IMR-90 (cell line): ENCODE measurements around the gene ZSCAN31. TPM values are rescaled to one million over a fixed set of nuclear protein-coding genes. Genes with fewer than 3 reads are reported as not detected.
A peak's percentile ranks its signal among the peaks of the same experiment; 100 is the strongest.

Source experiments
- ATAC-seq: fragments of 200-7000 bp; cut with Tn5 transposase; 2 replicates; pipeline ENCODE4 v1.9.1; 2020; ENCODE audit warnings: low read depth, mild to moderate bottlenecking, moderate library complexity
- BruUV-seq: library from RNA; stranded (reverse); fragments of 400-500 nt; replicated peaks from 2 replicates; lab custom pipeline; 2021; lab: Mats Ljungman, UMichigan
- CTCF ChIA-PET: fragments of 300-600 bp; formaldehyde crosslinking; extraction: SDS; loops from one replicate; lab custom pipeline; 2021; ENCODE audit warnings: antibody characterized with exemption; lab: Yijun Ruan, JAX
- POLR2A ChIA-PET: fragments of 300-600 bp; sonication (Branson Sonifier 250); formaldehyde crosslinking; loops from one replicate; lab custom pipeline; 2022; ENCODE audit warnings: antibody characterized with exemption; ENCODE audit not compliant: unreplicated experiment; lab: Charles Lee
- DNase-seq: peaks from one replicate; pipeline ENCODE4 v3.0.0; 2013
- H2AFZ ChIP-seq: replicated peaks from 2 replicates; pipeline ENCODE3; 2013; ENCODE audit warnings: low read length, mild to moderate bottlenecking; ENCODE audit not compliant: poor library complexity
- H2AK5ac ChIP-seq: 2 replicates; pipeline ENCODE4 v1.6.1; 2013; ENCODE audit warnings: low read depth, low read length, inconsistent platforms
- H2AK9ac ChIP-seq: replicated peaks from 2 replicates; pipeline ENCODE3; 2013; ENCODE audit warnings: mild to moderate bottlenecking, low read depth, low read length, moderate library complexity; ENCODE audit not compliant: poor library complexity
- H2BK120ac ChIP-seq: 2 replicates; pipeline ENCODE4 v1.6.1; 2013; ENCODE audit warnings: low read depth, low read length, inconsistent platforms
- H2BK15ac ChIP-seq: 3 replicates; pipeline ENCODE4 v1.6.1; 2013; ENCODE audit warnings: low read depth, low read length, inconsistent platforms
- H2BK20ac ChIP-seq: 2 replicates; pipeline ENCODE4 v1.6.1; 2013; ENCODE audit warnings: low read depth, mild to moderate bottlenecking, inconsistent platforms, low read length, moderate library complexity
- H2BK5ac ChIP-seq: 2 replicates; pipeline ENCODE4 v1.6.1; 2013; ENCODE audit warnings: mild to moderate bottlenecking, low read depth, low read length, inconsistent platforms; ENCODE audit not compliant: poor library complexity, severe bottlenecking
- H3K14ac ChIP-seq: replicated peaks from 2 replicates; pipeline ENCODE4 v1.6.1; 2013; ENCODE audit warnings: low read depth, low read length, inconsistent platforms
- H3K18ac ChIP-seq: 2 replicates; pipeline ENCODE4 v1.6.1; 2013; ENCODE audit warnings: low read depth, low read length, control low read depth
- H3K23ac ChIP-seq: 2 replicates; pipeline ENCODE4 v1.6.1; 2013; ENCODE audit warnings: low read depth, low read length, inconsistent platforms
- H3K27ac ChIP-seq: 2 replicates; pipeline ENCODE4 v1.5.1; 2013; ENCODE audit warnings: mild to moderate bottlenecking, control low read depth, low read length; ENCODE audit not compliant: insufficient read depth
- H3K27me3 ChIP-seq: 2 replicates; pipeline ENCODE4 v1.6.1; 2013; ENCODE audit warnings: low read length; ENCODE audit not compliant: control insufficient read depth, insufficient read depth
- H3K36me3 ChIP-seq: 2 replicates; pipeline ENCODE4 v1.6.1; 2013; ENCODE audit warnings: low read length, mixed read lengths; ENCODE audit not compliant: control insufficient read depth, insufficient read depth
- H3K4ac ChIP-seq: 2 replicates; pipeline ENCODE4 v1.6.1; 2013; ENCODE audit warnings: low read depth, low read length, inconsistent platforms
- H3K4me1 ChIP-seq: 2 replicates; pipeline ENCODE4 v1.6.1; 2013; ENCODE audit warnings: low read length, mixed read lengths; ENCODE audit not compliant: control insufficient read depth, insufficient read depth
- H3K4me2 ChIP-seq: 2 replicates; pipeline ENCODE4 v1.6.1; 2013; ENCODE audit warnings: low read depth, mild to moderate bottlenecking, control low read depth, low read length, moderate library complexity
- H3K4me3 ChIP-seq: 2 replicates; pipeline ENCODE4 v1.5.1; 2013; ENCODE audit warnings: low read depth, mild to moderate bottlenecking, control low read depth, low read length, moderate library complexity; ENCODE audit not compliant: insufficient read depth
- H3K56ac ChIP-seq: 2 replicates; pipeline ENCODE4 v1.6.1; 2013; ENCODE audit warnings: low read length, inconsistent platforms; ENCODE audit not compliant: insufficient read depth; ENCODE audit errors: extremely low read depth
- H3K79me1 ChIP-seq, 2 experiments: 2 replicates each; pipeline ENCODE4 v1.6.1; 2013; ENCODE audit warnings: low read length in 2 of 2, inconsistent platforms in 1 of 2, low read depth in 1 of 2
- H3K9ac ChIP-seq: 2 replicates; pipeline ENCODE4 v1.6.1; 2013; ENCODE audit warnings: low read depth, low read length, control low read depth
- H3K9me1 ChIP-seq: 2 replicates; pipeline ENCODE4 v1.6.1; 2013; ENCODE audit warnings: low read length, inconsistent platforms; ENCODE audit not compliant: insufficient read depth
- H3K9me3 ChIP-seq: 2 replicates; pipeline ENCODE4 v1.6.1; 2013; ENCODE audit warnings: low read length; ENCODE audit not compliant: control insufficient read depth, insufficient read depth
- H4K20me1 ChIP-seq: 2 replicates; pipeline ENCODE4 v1.6.1; 2013; ENCODE audit warnings: low read length, inconsistent platforms; ENCODE audit not compliant: insufficient read depth
- H4K5ac ChIP-seq: 2 replicates; pipeline ENCODE4 v1.6.1; 2013; ENCODE audit warnings: mild to moderate bottlenecking, low read depth, low read length, control low read depth
- H4K8ac ChIP-seq, 2 experiments: 2 replicates each; pipeline ENCODE4 v1.6.1; 2013; ENCODE audit warnings: low read depth in 2 of 2, low read length in 2 of 2, control low read depth in 1 of 2, inconsistent platforms in 1 of 2
- H4K91ac ChIP-seq: 2 replicates; pipeline ENCODE4 v1.6.1; 2013; ENCODE audit warnings: low read depth, low read length, inconsistent platforms; ENCODE audit not compliant: insufficient read depth
- CEBPB ChIP-seq: IDR thresholded peaks from 2 replicates; pipeline ENCODE4 v1.6.1; 2012; ENCODE audit warnings: low read depth, low read length, improper control_type of control experiment
- CHD1 ChIP-seq: IDR thresholded peaks from 2 replicates; pipeline ENCODE4 v1.6.1; 2012; ENCODE audit warnings: low read depth, low read length, improper control_type of control experiment
- ELK1 ChIP-seq: fragments of 150-350 bp; IDR thresholded peaks from 2 replicates; pipeline ENCODE4 v1.6.1; 2016; ENCODE audit warnings: low read depth, mild to moderate bottlenecking, low read length, moderate library complexity, borderline replicate concordance
- MAFK ChIP-seq: IDR thresholded peaks from 2 replicates; pipeline ENCODE4 v1.6.1; 2012; ENCODE audit warnings: low read depth, low read length, improper control_type of control experiment
- MAZ ChIP-seq: IDR thresholded peaks from 2 replicates; pipeline ENCODE4 v1.6.1; 2012; ENCODE audit warnings: low read depth, mild to moderate bottlenecking, low read length, improper control_type of control experiment, moderate library complexity, borderline replicate concordance
- MXI1 ChIP-seq: IDR thresholded peaks from 2 replicates; pipeline ENCODE4 v1.6.1; 2012; ENCODE audit warnings: low read depth, mild to moderate bottlenecking, low read length, moderate library complexity, borderline replicate concordance
- NFE2L2 ChIP-seq: fragments of 150-350 bp; IDR thresholded peaks from 2 replicates; pipeline ENCODE4 v1.6.1; 2016; ENCODE audit warnings: low read depth, mild to moderate bottlenecking, low read length
- RCOR1 ChIP-seq: IDR thresholded peaks from 2 replicates; pipeline ENCODE4 v1.6.1; 2012; ENCODE audit warnings: mild to moderate bottlenecking, low read length, improper control_type of control experiment; ENCODE audit not compliant: insufficient replicate concordance
- SMC3 ChIP-seq: fragments of 150-350 bp; IDR thresholded peaks from 2 replicates; pipeline ENCODE4 v1.6.1; 2016; ENCODE audit warnings: low read depth, mild to moderate bottlenecking, antibody characterized with exemption, low read length, moderate library complexity
- WGBS, 2 experiments: methylation state at CpG; one replicate each; pipeline versions ENCODE4 v1.1.5 to v1.1.7; 2013; ENCODE audit warnings: missing lambda C conversion rate in 2 of 2; ENCODE audit not compliant: insufficient read length in 1 of 2; ENCODE audit errors: extremely low coverage in 2 of 2; 5-methylcytosine and 5-hydroxymethylcytosine counted together
- dilution Hi-C: fragments of 300-500 bp; cut with HindIII; formaldehyde crosslinking; loops from one replicate; pipeline ENCODE4 v1.14.3; 2018; ENCODE audit warnings: low sequenced_read_pairs; ENCODE audit not compliant: unreplicated experiment
- in situ Hi-C: fragments of 300-500 bp; cut with MboI; formaldehyde crosslinking; loops from 3 replicates; pipeline ENCODE4 v1.14.3; 2019; ENCODE audit warnings: low sequenced_read_pairs, inconsistent platforms, mixed read lengths
- intact Hi-C: fragments of 100-400 bp; cut with micrococcal nuclease; formaldehyde crosslinking; loops from 2 replicates; pipeline ENCODE4 v1.10.0; 2022
- polyA plus RNA-seq, 3 experiments: library from polyadenylated mRNA; depleted of rRNA; stranded (reverse); fragments of >200 nt; gene quantifications; 2 replicates each; pipeline ENCODE4 v1.2.3, GENCODE V29; 2012; ENCODE audit warnings: low replicate concordance in 1 of 3
- total RNA-seq: library from RNA; depleted of rRNA; stranded (reverse); fragments of >200 nt; gene quantifications from 2 replicates; pipeline ENCODE4 v1.2.3, GENCODE V29; 2012

ZSCAN31 gene
- total and polyA plus RNA-seq, 2 of the 4 experiments (the other 2 are of a cell fraction): 1.4 to 4.7 TPM

- TF ChIP-seq MXI1 (no peak), RCOR1 (no peak), CEBPB (no peak), MAZ (0 out of 2 replicates have a peak, but pooled peaks have one; percentile 31), CHD1 (no peak)
These were observed at the start of gene ZSCAN31 (continued) for GRCh38 chr6:28335564-28336283.

DNA sequence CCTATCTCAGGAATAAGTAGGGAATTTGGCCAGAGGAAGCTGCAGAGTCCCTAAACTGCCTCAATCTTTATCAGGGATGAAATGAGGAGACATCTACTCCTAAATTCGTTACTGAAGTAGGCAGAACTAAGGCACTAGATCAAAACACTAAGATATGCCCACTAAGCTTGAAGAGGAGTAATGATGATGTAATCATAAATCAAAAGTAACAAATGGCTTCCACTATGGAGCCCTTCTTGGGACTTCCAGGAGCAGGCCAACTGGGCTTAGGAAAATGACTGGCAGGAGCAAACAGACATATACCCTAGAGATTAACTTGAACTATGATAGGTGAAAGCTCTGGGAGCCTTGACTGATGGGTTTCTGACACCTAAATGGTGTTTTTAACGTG is 48.2 kb upstream of the ZSCAN31 start:
- Histone ChIP-seq H3K27me3 (no peaks in the 10 kb centered on the region), H3K9me3 (no peaks in the 10 kb centered on the region), H2AK9ac (no peak overlapping the region), H3K27ac (no peak overlapping the region), H4K20me1 (no peaks in the 10 kb centered on the region), H4K91ac (no peak overlapping the region), H3K36me3 (peaks cover 18% of the 10 kb centered on the region), H2BK120ac (no peak overlapping the region), H3K9ac (no peak overlapping the region), H3K4me2 (no peak overlapping the region), H3K9me1 (no peaks in the 10 kb centered on the region), H3K56ac (no peak overlapping the region), H2BK15ac (no peak overlapping the region), H3K18ac (no peak overlapping the region), H3K4me3 (no peak overlapping the region), H2BK5ac (no peak overlapping the region), H4K5ac (0 out of 2 replicates have a peak overlapping the region, but pooled peaks have one; percentile 7), H3K14ac (no peak overlapping the region), H4K8ac (peak overlapping the region in 1 of 2 experiments; percentile 71; a peak in 2 of 4 replicates), H3K4me1 (no peaks in the 10 kb centered on the region), H2BK20ac (no peak overlapping the region), H3K4ac (0 out of 2 replicates have a peak overlapping the region, but pooled peaks have one; percentile 57), H3K23ac (no peak overlapping the region), H2AFZ (no peak overlapping the region), H2AK5ac (no peak overlapping the region), H3K79me1 (peaks cover 21 to 35% of the 10 kb centered on the region in 2 experiments)
- no TSS peak for BruUV-seq
- dilution Hi-C loops: no loop called here
- intact Hi-C loops: no loop called here
- WGBS, 2 experiments: no CpG with 5 or more reads among the region's 2 CpGs
- ATAC-seq: no peak
- no peak for TF ChIP-seq ELK1
- TF ChIP-seq SMC3: no peak
- no peak for TF ChIP-seq NFE2L2
- no peak for TF ChIP-seq MAFK
- TF ChIP-seq CEBPB: peak; percentile 31; the same call in 1 of the 2 replicates
- in situ Hi-C loops: no loop called here
- CTCF ChIA-PET: interaction anchor here (0.6 to 3.3 kb wide), 4 partner anchors 12 to 132 kb away, joined by 3 to 15 read pairs (median 4); partner anchors contain the start of gene ZKSCAN4
- POLR2A ChIA-PET: no interaction called here
- no peak for DNase-seq
